HL-60 (cell line): ENCODE results near the gene PITPNC1.

ENCODE experiments used
- CTCF ChIP-seq: IDR thresholded peaks from one replicate; pipeline ENCODE4 v1.5.1; 2011; ENCODE audit warnings: low read length, control low read depth, inconsistent platforms; ENCODE audit not compliant: insufficient read depth
- GABPA ChIP-seq: IDR thresholded peaks from 2 replicates; pipeline ENCODE4 v1.6.1; 2012; ENCODE audit warnings: low read depth
- REST ChIP-seq: IDR thresholded peaks from 2 replicates; pipeline ENCODE4 v1.6.1; 2012; ENCODE audit warnings: low read depth; ENCODE audit not compliant: insufficient replicate concordance

- TF ChIP-seq CTCF, result no peak
- no peak for TF ChIP-seq REST
- TF ChIP-seq GABPA, result no peak
Observed at GRCh38 chr17:67376415-67376736, 705 bp upstream of the PITPNC1 start.
